GM18868 (cell line): ENCODE data around the gene SMG6.
"Not testable (repeated sequence)": the region's sequence is repeated elsewhere in the genome, so short reads cannot be mapped to it uniquely, and the experiment has no call there.

Experiments used
- ATAC-seq: cut with Tn5 transposase; IDR thresholded peaks from one replicate; pipeline ENCODE4 v1.9.1; 2021; ENCODE audit warnings: mild to moderate bottlenecking, moderate library complexity; ENCODE audit not compliant: unreplicated experiment

SMG6 gene

DNA sequence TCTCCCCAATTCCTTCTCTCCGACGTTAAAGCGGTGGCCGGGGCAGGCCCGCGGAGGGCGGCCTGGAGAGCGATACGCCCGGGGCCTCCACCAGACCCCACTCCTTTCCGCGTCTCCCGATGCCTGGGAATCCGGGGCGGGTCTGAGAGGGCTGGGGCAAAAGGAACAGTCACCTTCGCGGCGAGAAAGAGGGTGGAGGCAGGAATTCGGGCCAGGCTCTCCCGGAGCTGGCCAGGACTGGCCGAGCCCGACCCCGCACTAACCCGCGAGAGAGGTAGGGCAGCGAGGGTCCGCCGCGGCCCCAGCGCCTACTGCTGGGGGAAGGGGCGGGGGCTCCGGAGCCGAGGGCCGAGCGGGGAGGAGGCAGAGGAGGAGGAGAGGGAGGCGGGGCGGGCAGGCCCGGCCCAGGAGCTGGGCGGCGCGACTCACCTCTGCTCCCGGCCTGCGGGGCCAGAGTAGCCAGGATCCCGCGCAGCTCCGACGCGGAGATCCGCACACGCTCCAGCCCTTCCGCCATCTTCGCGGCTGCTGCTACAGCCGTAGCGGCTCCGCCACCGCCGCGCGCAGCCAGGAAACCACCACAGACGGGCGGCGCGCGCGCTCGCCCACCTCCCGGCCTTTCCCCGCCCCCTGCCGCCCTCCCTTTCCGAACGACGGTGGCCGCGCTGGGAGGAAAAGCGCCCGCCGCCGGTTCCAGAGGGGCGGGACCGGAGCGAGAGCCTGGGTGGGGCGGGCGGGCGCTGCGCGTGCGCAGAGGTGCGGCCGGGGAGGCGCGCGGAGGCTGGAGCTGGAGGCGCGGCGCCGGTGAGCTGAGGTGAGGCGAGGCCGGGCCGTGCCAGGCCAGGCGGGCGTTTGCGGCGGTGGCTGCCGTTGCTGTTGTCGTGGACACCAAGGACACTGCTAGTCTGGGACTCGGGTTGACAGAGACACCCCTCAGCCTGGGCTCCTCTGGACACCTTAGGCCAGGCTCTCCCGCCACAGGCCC lies at the start of gene SMG6, which contains the start of gene SRR:
Gene SMG6 (minus strand): TSS at position 582 of the 985 bp plus-strand sequence. CDS start 65 bp downstream, at position 517.
Gene SRR (plus strand): TSS at position 747 of the 985 bp plus-strand sequence. CDS start 11,611 bp downstream, outside the sequence.
- peak; percentile 79 for ATAC-seq

GRCh38 chr17:2351269-2351668 lies 47.7 kb upstream of the SMG6 start:
- no peak for ATAC-seq

- ATAC-seq, result no peak
These were observed 44.5 kb upstream of the SMG6 start for GRCh38 chr17:2347805-2348685.

DNA sequence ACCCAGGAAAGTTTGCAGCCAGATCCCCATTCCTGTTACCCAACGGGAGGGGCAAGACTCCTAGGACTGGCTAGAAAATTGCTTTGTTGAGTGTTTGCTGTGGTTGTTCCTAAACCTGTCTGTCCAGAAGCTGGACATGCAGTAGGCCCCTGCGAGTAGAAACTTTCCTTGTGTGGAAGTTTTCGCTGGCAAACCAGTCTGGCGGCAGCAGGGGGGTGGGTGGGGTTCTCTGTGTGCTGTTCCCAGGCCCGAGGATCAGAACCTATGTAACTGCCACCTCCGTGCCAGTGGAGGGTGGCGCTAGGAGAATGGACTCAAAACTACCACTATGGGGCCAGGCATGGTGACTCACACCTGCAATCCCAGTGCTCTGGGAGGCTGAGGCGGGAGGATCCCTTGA lies 42.9 kb upstream of the SMG6 start:
- ATAC-seq, result no peak

GRCh38 chr17:2344528-2344927 lies 40.9 kb upstream of the SMG6 start:
- ATAC-seq, result no peak

DNA sequence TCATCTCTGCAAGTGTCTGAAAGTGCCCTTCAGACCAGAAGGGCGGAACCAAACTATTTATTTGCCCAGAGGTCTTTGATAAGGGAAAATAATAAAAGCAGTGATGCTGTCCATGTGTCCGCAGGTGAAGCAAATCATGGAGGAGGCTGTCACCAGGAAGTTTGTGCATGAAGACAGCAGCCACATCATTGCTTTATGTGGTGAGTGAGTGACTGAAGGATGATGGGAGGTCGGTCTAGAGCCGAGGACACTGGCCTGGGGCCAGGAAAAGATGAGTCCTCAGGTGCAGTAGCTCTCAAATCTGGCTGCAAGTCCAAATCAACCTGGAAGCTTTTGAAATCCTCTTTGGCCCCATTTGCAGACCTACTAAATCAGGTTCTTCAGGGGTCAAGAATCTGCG lies 39.8 kb upstream of the SMG6 start:
- no peak for ATAC-seq

GRCh38 chr17:2338315-2338657 lies 34.7 kb upstream of the SMG6 start:
- ATAC-seq, result no peak

GRCh38 chr17:2337544-2338314 lies 34.1 kb upstream of the SMG6 start:
- peak; percentile 27 for ATAC-seq

- ATAC-seq, result peak; percentile 49
These were observed 33.4 kb upstream of the SMG6 start, which contains the start of gene SGSM2 for GRCh38 chr17:2336852-2337543. Gene SGSM2 (plus strand): TSS chr17:2337501. CDS start chr17:2337689, 188 bp downstream.

DNA sequence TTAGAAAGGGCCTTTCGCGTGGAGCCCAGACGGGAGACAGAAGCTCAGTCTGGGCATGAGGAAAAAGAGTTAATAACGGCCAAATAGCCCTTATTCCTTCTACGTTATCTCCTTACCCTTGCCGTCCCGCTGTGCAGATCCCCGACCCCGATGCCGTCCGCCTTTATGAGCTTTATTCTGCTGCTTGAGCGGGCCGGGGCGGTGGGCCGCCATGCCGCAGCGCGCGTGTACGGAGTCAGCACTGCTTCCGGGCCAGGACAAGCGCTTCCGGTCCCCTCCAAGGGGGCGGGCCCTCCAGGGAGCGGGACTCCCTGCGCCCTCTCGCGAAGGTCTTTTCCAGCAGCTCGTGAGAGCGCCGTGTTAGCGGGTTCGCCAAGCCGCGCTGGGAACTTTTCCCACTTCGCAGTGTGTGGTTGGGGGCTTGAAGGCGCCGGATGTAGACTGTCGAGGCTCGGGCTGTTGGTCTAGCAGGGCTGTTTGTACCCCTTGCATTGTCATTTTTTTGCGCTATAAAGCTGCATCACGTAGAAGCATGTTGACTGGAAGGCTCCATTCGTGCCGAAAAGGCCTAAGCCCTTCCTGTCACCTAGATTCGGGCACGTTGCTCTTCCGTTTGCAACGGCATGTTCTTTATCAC lies 32.7 kb upstream of the SMG6 start, which contains the start of gene TSR1:
Gene TSR1 (minus strand): TSS at position 243 of the 637 bp plus-strand sequence. CDS start 30 bp downstream, at position 213.
- ATAC-seq, result peak; percentile 77

DNA sequence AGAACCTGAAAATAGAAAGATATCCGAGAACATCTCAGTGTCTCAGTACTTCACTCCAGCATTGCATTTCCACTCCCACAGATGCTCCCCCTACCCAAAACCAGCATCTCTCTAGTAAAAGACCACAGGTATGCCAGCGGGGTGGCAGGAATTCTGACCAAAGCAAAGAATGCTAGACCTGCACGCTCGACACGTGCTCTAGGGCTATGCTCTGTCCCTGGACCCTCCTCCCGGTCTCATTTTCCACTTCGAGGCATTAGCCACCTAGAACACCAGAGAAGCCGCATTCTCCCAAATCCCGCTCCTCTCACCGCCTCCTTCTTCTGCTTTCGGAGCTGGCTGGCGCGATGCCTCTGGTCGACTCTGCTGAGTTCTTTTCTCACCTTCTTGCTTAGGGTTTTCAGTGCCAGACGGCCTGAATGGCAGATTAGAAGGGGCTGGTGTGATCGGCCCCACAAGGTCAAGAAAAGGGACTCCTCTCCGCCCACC lies 32.2 kb upstream of the SMG6 start:
- no peak for ATAC-seq

GRCh38 chr17:2331303-2331702 lies 27.7 kb upstream of the SMG6 start:
- no peak for ATAC-seq

DNA sequence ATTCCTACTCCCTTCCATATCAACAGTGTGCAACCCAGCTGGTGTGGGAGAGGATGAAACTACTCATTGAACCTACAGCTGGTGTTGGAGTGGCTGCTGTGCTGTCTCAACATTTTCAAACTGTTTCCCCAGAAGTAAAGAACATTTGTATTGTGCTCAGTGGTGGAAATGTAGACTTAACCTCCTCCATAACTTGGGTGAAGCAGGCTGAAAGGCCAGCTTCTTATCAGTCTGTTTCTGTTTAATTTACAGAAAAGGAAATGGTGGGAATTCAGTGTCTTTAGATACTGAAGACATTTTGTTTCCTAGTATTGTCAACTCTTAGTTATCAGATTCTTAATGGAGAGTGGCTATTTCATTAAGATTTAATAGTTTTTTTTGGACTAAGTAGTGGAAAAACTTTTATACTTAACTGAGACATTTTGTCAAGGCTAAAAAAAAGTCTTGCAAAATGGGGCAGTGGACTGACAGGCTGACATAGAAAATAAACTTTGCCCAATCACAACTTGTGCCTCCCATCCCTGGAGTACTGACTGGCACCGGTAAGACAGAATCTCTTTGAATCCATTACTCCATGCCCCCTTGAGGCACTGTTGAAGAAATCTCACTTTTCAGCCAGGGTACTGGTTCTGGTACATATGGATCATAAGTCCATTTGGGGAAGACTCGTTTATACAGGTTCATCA lies 20.2 kb upstream of the SMG6 start:
- ATAC-seq, result no peak

DNA sequence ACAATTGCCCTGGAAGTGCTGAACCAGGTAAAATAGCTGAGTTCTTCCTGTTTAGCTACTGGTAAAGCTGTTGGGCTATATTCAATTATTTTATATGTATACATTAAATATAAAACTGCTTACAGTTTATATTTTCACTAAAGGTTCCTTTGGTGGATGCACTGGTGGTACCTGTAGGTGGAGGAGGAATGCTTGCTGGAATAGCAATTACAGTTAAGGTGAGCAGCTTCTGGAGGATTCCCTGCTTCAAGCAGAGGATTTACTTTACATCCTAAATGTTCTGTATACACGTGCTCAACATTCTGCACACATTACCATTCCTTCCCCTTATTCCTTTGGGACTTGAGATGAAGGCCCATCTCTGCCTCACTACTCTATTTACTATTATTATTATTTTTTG lies 17.8 kb upstream of the SMG6 start:
- ATAC-seq, result no peak

DNA sequence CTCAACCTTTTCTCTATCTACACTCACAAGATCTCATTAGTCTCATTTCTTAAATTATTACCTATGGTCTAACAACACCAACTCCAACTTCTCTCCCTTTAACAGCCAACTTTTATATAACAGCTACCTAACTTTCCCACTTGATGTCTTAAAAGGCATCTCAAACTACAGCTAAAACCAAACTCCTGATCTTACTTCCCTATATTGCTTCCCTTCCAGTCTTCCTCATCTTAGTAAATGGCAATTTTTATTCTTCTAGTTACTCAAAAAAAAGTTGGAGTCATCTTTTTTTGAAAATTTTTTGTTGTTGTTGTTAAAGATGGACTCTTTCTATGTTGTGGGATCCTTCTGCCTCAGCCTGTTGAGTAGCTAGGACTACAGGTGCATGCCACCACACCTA lies 15.5 kb upstream of the SMG6 start:
- ATAC-seq, result no peak

DNA sequence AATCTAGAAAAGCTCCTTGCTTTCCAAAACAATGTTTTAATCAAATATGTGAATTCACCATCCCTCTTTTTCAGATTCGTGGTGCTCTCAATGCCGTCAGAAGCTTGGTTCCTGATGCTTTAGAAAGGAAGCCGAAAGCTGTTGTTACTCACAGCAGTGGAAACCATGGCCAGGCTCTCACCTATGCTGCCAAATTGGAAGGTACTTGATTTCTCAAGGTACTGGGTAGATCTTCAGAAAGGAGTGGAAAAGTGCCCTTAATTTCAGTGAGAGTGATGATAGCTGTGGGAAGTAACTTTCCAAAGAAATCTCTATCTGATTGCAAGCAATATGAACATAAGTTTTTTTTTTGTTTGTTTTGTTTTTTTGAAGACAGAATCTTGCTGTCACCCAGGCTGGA lies 14.2 kb upstream of the SMG6 start:
- ATAC-seq, result no peak

DNA sequence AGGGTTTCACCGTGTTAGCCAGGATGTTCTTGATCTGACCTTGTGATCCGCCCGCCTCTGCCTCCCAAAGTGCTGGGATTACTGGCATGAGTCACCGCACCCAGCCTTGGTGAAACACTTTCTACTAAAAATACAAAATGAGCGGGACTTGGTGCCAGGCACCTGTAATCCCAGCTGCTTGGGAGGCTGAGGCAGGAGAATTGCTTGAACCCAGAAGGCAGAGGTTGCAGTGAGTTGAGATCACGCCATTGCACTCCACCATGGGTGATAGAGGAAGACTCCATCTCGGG lies 13.3 kb upstream of the SMG6 start:
- ATAC-seq, result not testable (repeated sequence)

DNA sequence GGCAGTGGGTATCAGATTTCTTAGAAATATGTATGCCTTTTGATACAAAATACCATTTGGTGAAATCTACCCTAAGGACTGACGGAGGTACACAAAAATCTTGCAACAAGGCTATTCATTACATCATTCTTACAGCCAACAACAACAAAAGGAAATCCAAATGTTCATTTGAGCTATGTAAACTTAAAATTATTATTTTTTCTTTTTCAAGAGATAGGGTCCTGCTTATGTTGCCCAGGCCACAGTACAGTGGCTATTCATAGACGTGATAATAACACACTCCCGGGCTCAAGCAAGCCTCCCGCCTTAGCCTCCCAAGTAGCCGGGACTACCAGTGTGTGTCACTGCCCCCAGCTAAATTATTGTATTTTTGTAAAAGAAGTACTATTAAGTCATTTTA lies 9.2 kb upstream of the SMG6 start:
- no peak for ATAC-seq
